ENCODE measurements around the gene RUNX1.

The RUNX1 gene

GRCh38 chr21:34877485-34878128 is 171.5 kb downstream of the RUNX1 start:
- no peak overlapping the region for H2BK15ac ChIP-seq (replicated peaks; ENCODE audit: low read depth)
- no peak overlapping the region for H3K27ac ChIP-seq (ENCODE audit: low read depth, low read length)
- no peak overlapping the region for H3K56ac ChIP-seq (ENCODE audit: low read length)
- H2BK5ac ChIP-seq (ENCODE audit: low read length), result no peak overlapping the region
- H3K79me2 ChIP-seq (ENCODE audit: control insufficient read depth, insufficient read depth, low read length), result no peaks in the 10 kb centered on the region
- WGBS (ENCODE audit: extremely low coverage, insufficient coverage, low lambda C conversion rate), result no CpG with 5 or more reads among the region's 10 CpGs
- H2AK5ac ChIP-seq (ENCODE audit: low read length), result no peak overlapping the region
- no peaks in the 10 kb centered on the region for H3K4me1 ChIP-seq (ENCODE audit: control insufficient read depth, low read depth, low read length)
- no peak for DNase-seq
- H4K8ac ChIP-seq (ENCODE audit: low read depth, low read length), result no peak overlapping the region
- H3K4me2 ChIP-seq (ENCODE audit: low read length), result no peak overlapping the region
- no peak overlapping the region for H3K18ac ChIP-seq (ENCODE audit: low read length)
- no peaks in the 10 kb centered on the region for H3K79me1 ChIP-seq (ENCODE audit: low read length)
- H2BK120ac ChIP-seq (ENCODE audit: low read depth, low read length), result no peak overlapping the region
- H3K4me3 ChIP-seq (ENCODE audit: low read length), result no peak overlapping the region
- no peaks in the 10 kb centered on the region for H3K27me3 ChIP-seq (ENCODE audit: insufficient read depth, low read length, poor library complexity)
- H3K36me3 ChIP-seq (ENCODE audit: control insufficient read depth, insufficient read depth, low read length), result no peaks in the 10 kb centered on the region
- H4K5ac ChIP-seq (ENCODE audit: low read length), result no peak overlapping the region
- no peak overlapping the region for H3K4ac ChIP-seq (ENCODE audit: low read depth, low read length)
- no peak overlapping the region for H3K9ac ChIP-seq (ENCODE audit: low read length)
- H3K23ac ChIP-seq (ENCODE audit: low read length), result no peak overlapping the region

- no peak overlapping the region for H2BK120ac ChIP-seq (ENCODE audit: low read depth, low read length)
- no peaks in the 10 kb centered on the region for H3K4me1 ChIP-seq (ENCODE audit: control insufficient read depth, low read depth, low read length)
- no peak overlapping the region for H3K9ac ChIP-seq (ENCODE audit: low read length)
- H3K56ac ChIP-seq (ENCODE audit: low read length), result no peak overlapping the region
- H3K79me2 ChIP-seq (ENCODE audit: control insufficient read depth, insufficient read depth, low read length), result no peaks in the 10 kb centered on the region
- no peaks in the 10 kb centered on the region for H3K79me1 ChIP-seq (ENCODE audit: low read length)
- no peaks in the 10 kb centered on the region for H3K36me3 ChIP-seq (ENCODE audit: control insufficient read depth, insufficient read depth, low read length)
- no peak overlapping the region for H4K5ac ChIP-seq (ENCODE audit: low read length)
- no peak overlapping the region for H3K23ac ChIP-seq (ENCODE audit: low read length)
- H3K27me3 ChIP-seq (ENCODE audit: insufficient read depth, low read length, poor library complexity), result no peaks in the 10 kb centered on the region
- H3K18ac ChIP-seq (ENCODE audit: low read length), result no peak overlapping the region
- no peak overlapping the region for H3K4me2 ChIP-seq (ENCODE audit: low read length)
- no peak overlapping the region for H4K8ac ChIP-seq (ENCODE audit: low read depth, low read length)
- no CpG with 5 or more reads among the region's 6 CpGs for WGBS (ENCODE audit: extremely low coverage, insufficient coverage, low lambda C conversion rate)
- no peak overlapping the region for H2AK5ac ChIP-seq (ENCODE audit: low read length)
- H3K4me3 ChIP-seq (ENCODE audit: low read length), result no peak overlapping the region
- no peak overlapping the region for H2BK5ac ChIP-seq (ENCODE audit: low read length)
- DNase-seq, result no peak
- H3K4ac ChIP-seq (ENCODE audit: low read depth, low read length), result no peak overlapping the region
- no peak overlapping the region for H3K27ac ChIP-seq (ENCODE audit: low read depth, low read length)
- H2BK15ac ChIP-seq (replicated peaks; ENCODE audit: low read depth), result no peak overlapping the region
Measured at GRCh38 chr21:34875830-34876229, 173.3 kb downstream of the RUNX1 start.

GRCh38 chr21:34874684-34875513 is 174.2 kb downstream of the RUNX1 start:
- Histone ChIP-seq H3K56ac (ENCODE audit: low read length) (no peak overlapping the region), H2BK15ac (replicated peaks; ENCODE audit: low read depth) (no peak overlapping the region), H3K27ac (ENCODE audit: low read depth, low read length) (no peak overlapping the region), H2BK5ac (ENCODE audit: low read length) (no peak overlapping the region), H3K79me2 (ENCODE audit: control insufficient read depth, insufficient read depth, low read length) (no peaks in the 10 kb centered on the region), H3K23ac (ENCODE audit: low read length) (no peak overlapping the region), H2AK5ac (ENCODE audit: low read length) (no peak overlapping the region), H2BK120ac (ENCODE audit: low read depth, low read length) (no peak overlapping the region), H3K4me1 (ENCODE audit: control insufficient read depth, low read depth, low read length) (no peaks in the 10 kb centered on the region), H3K4me3 (ENCODE audit: low read length) (no peak overlapping the region), H3K4ac (ENCODE audit: low read depth, low read length) (no peak overlapping the region), H3K9ac (ENCODE audit: low read length) (no peak overlapping the region), H3K27me3 (ENCODE audit: insufficient read depth, low read length, poor library complexity) (no peaks in the 10 kb centered on the region), H3K18ac (ENCODE audit: low read length) (no peak overlapping the region), H4K5ac (ENCODE audit: low read length) (no peak overlapping the region), H3K79me1 (ENCODE audit: low read length) (no peaks in the 10 kb centered on the region), H3K4me2 (ENCODE audit: low read length) (no peak overlapping the region), H4K8ac (ENCODE audit: low read depth, low read length) (no peak overlapping the region), H3K36me3 (ENCODE audit: control insufficient read depth, insufficient read depth, low read length) (no peaks in the 10 kb centered on the region)
- no CpG with 5 or more reads among the region's 8 CpGs for WGBS (ENCODE audit: extremely low coverage, insufficient coverage, low lambda C conversion rate)
- DNase-seq, result no peak

GRCh38 chr21:34871026-34871908 is 177.8 kb downstream of the RUNX1 start:
- H3K27me3 ChIP-seq (ENCODE audit: insufficient read depth, low read length, poor library complexity), result no peaks in the 10 kb centered on the region
- no peak overlapping the region for H2BK15ac ChIP-seq (replicated peaks; ENCODE audit: low read depth)
- H3K23ac ChIP-seq (ENCODE audit: low read length), result no peak overlapping the region
- H3K56ac ChIP-seq (ENCODE audit: low read length), result no peak overlapping the region
- no peak overlapping the region for H3K9ac ChIP-seq (ENCODE audit: low read length)
- H3K18ac ChIP-seq (ENCODE audit: low read length), result no peak overlapping the region
- no peak overlapping the region for H3K4ac ChIP-seq (ENCODE audit: low read depth, low read length)
- H4K5ac ChIP-seq (ENCODE audit: low read length), result no peak overlapping the region
- H3K4me1 ChIP-seq (ENCODE audit: control insufficient read depth, low read depth, low read length), result peaks cover 2% of the 10 kb centered on the region
- no peak overlapping the region for H3K4me3 ChIP-seq (ENCODE audit: low read length)
- H3K27ac ChIP-seq (ENCODE audit: low read depth, low read length), result no peak overlapping the region
- no peak overlapping the region for H2AK5ac ChIP-seq (ENCODE audit: low read length)
- no peak overlapping the region for H2BK120ac ChIP-seq (ENCODE audit: low read depth, low read length)
- no peak overlapping the region for H2BK5ac ChIP-seq (ENCODE audit: low read length)
- no peaks in the 10 kb centered on the region for H3K36me3 ChIP-seq (ENCODE audit: control insufficient read depth, insufficient read depth, low read length)
- WGBS (ENCODE audit: extremely low coverage, insufficient coverage, low lambda C conversion rate), result no CpG with 5 or more reads among the region's 18 CpGs
- DNase-seq, result no peak
- H3K79me1 ChIP-seq (ENCODE audit: low read length), result no peaks in the 10 kb centered on the region
- no peak overlapping the region for H4K8ac ChIP-seq (ENCODE audit: low read depth, low read length)
- H3K4me2 ChIP-seq (ENCODE audit: low read length), result no peak overlapping the region
- no peaks in the 10 kb centered on the region for H3K79me2 ChIP-seq (ENCODE audit: control insufficient read depth, insufficient read depth, low read length)

- H3K18ac ChIP-seq (ENCODE audit: low read length), result no peak overlapping the region
- no peaks in the 10 kb centered on the region for H3K79me2 ChIP-seq (ENCODE audit: control insufficient read depth, insufficient read depth, low read length)
- no peak overlapping the region for H2BK120ac ChIP-seq (ENCODE audit: low read depth, low read length)
- no peak overlapping the region for H3K56ac ChIP-seq (ENCODE audit: low read length)
- H2BK5ac ChIP-seq (ENCODE audit: low read length), result no peak overlapping the region
- DNase-seq, result no peak
- H2BK15ac ChIP-seq (replicated peaks; ENCODE audit: low read depth), result no peak overlapping the region
- H3K4me2 ChIP-seq (ENCODE audit: low read length), result no peak overlapping the region
- H3K23ac ChIP-seq (ENCODE audit: low read length), result no peak overlapping the region
- H2AK5ac ChIP-seq (ENCODE audit: low read length), result no peak overlapping the region
- H3K27ac ChIP-seq (ENCODE audit: low read depth, low read length), result no peak overlapping the region
- no CpG with 5 or more reads among the region's 3 CpGs for WGBS (ENCODE audit: extremely low coverage, insufficient coverage, low lambda C conversion rate)
- H3K4me1 ChIP-seq (ENCODE audit: control insufficient read depth, low read depth, low read length), result peaks cover 8% of the 10 kb centered on the region
- no peaks in the 10 kb centered on the region for H3K79me1 ChIP-seq (ENCODE audit: low read length)
- H3K36me3 ChIP-seq (ENCODE audit: control insufficient read depth, insufficient read depth, low read length), result no peaks in the 10 kb centered on the region
- H3K9ac ChIP-seq (ENCODE audit: low read length), result no peak overlapping the region
- no peak overlapping the region for H4K5ac ChIP-seq (ENCODE audit: low read length)
- H3K27me3 ChIP-seq (ENCODE audit: insufficient read depth, low read length, poor library complexity), result no peaks in the 10 kb centered on the region
- H4K8ac ChIP-seq (ENCODE audit: low read depth, low read length), result no peak overlapping the region
- H3K4ac ChIP-seq (ENCODE audit: low read depth, low read length), result no peak overlapping the region
- H3K4me3 ChIP-seq (ENCODE audit: low read length), result no peak overlapping the region
Measured at GRCh38 chr21:34870246-34870645, 178.9 kb downstream of the RUNX1 start.
